Liver (tissue), 9 donors: ENCODE results near the gene CAVIN1. TPM values are rescaled to one million over a fixed set of nuclear protein-coding genes. Genes with fewer than 3 reads are reported as not detected.

Experiments used
- DNase-seq: peaks from one replicate; pipeline ENCODE4 v3.0.0-alpha.2; 2017; ENCODE audit warnings: low spot score
- H3K27ac ChIP-seq, 2 donors: one replicate each; pipeline ENCODE4 v1.7.0; 2013; ENCODE audit warnings: inconsistent platforms in 2 of 2, low read length in 2 of 2, control low read depth in 1 of 2, low read depth in 1 of 2, mild to moderate bottlenecking in 1 of 2
- H3K27me3 ChIP-seq, 4 donors: one replicate each; pipeline versions ENCODE4 v1.6.1 to v1.7.0; 2013; ENCODE audit warnings: low read length in 3 of 4, inconsistent platforms in 1 of 4, mild to moderate bottlenecking in 1 of 4, moderate library complexity in 1 of 4; ENCODE audit not compliant: control insufficient read depth in 4 of 4, insufficient read depth in 4 of 4
- H3K36me3 ChIP-seq, 4 donors: one replicate each; pipeline versions ENCODE4 v1.6.1 to v1.7.0; 2013; ENCODE audit warnings: low read length in 3 of 4, mild to moderate bottlenecking in 3 of 4, low read depth in 1 of 4, moderate library complexity in 1 of 4; ENCODE audit not compliant: control insufficient read depth in 4 of 4, insufficient read depth in 3 of 4
- H3K4me1 ChIP-seq, 4 donors: one replicate each; pipeline versions ENCODE4 v1.6.1 to v1.7.0; 2013; ENCODE audit warnings: low read length in 3 of 4, mild to moderate bottlenecking in 3 of 4, moderate library complexity in 1 of 4; ENCODE audit not compliant: control insufficient read depth in 4 of 4, insufficient read depth in 4 of 4
- H3K4me3 ChIP-seq, 3 donors: one replicate each; pipeline versions ENCODE4 v1.6.1 to v1.7.0; 2013; ENCODE audit warnings: low read length in 3 of 3, control low read depth in 1 of 3, low read depth in 1 of 3, mild to moderate bottlenecking in 1 of 3
- H3K9ac ChIP-seq, 2 donors: one replicate each; pipeline ENCODE4 v1.7.0; 2013; ENCODE audit warnings: low read length in 2 of 2, mild to moderate bottlenecking in 2 of 2, moderate library complexity in 2 of 2, control low read depth in 1 of 2, low read depth in 1 of 2
- H3K9me3 ChIP-seq, 4 donors: one replicate each; pipeline versions ENCODE4 v1.6.1 to v1.7.0; 2013; ENCODE audit warnings: low read length in 3 of 4; ENCODE audit not compliant: control insufficient read depth in 4 of 4
- ATF3 ChIP-seq: IDR thresholded peaks from 2 replicates; pipeline ENCODE4 v1.6.1; 2016; ENCODE audit warnings: antibody characterized with exemption
- EGR1 ChIP-seq, 2 donors: IDR thresholded peaks; 2 replicates each; pipeline ENCODE4 v1.6.1; 2016 to 2018; ENCODE audit warnings: antibody characterized with exemption in 2 of 2, low read depth in 2 of 2
- FOXA1 ChIP-seq: IDR thresholded peaks from 2 replicates; pipeline ENCODE4 v1.6.1; 2016; ENCODE audit warnings: antibody characterized with exemption
- FOXA2 ChIP-seq: IDR thresholded peaks from 2 replicates; pipeline ENCODE4 v1.6.1; 2016; ENCODE audit warnings: antibody characterized with exemption
- GABPA ChIP-seq, 2 donors: IDR thresholded peaks in 1 of 2; conservative IDR thresholded peaks in 1 of 2; 2 replicates each; pipeline ENCODE4 v1.6.1; 2016; ENCODE audit warnings: antibody characterized with exemption in 2 of 2, mild to moderate bottlenecking in 1 of 2, moderate library complexity in 1 of 2
- HNF4A ChIP-seq, 2 donors: conservative IDR thresholded peaks; 2 replicates each; pipeline ENCODE4 v1.6.1; 2016; ENCODE audit warnings: antibody characterized with exemption in 2 of 2, mild to moderate bottlenecking in 2 of 2
- HNF4G ChIP-seq: IDR thresholded peaks from 2 replicates; pipeline ENCODE4 v1.6.1; 2016; ENCODE audit warnings: antibody characterized with exemption
- JUND ChIP-seq, 2 donors: IDR thresholded peaks; 2 replicates each; pipeline ENCODE4 v1.6.1; 2016; ENCODE audit warnings: antibody characterized with exemption in 2 of 2
- NR2F2 ChIP-seq: IDR thresholded peaks from 2 replicates; pipeline ENCODE4 v1.6.1; 2016; ENCODE audit warnings: antibody characterized with exemption
- RAD21 ChIP-seq, 2 donors: IDR thresholded peaks; 2 replicates each; pipeline ENCODE4 v1.6.1; 2016; ENCODE audit warnings: antibody characterized with exemption in 2 of 2, mild to moderate bottlenecking in 2 of 2
- REST ChIP-seq: IDR thresholded peaks from 2 replicates; pipeline ENCODE4 v1.6.1; 2016; ENCODE audit warnings: antibody characterized with exemption, mild to moderate bottlenecking
- RXRA ChIP-seq, 2 donors: IDR thresholded peaks; 2 replicates each; pipeline ENCODE4 v1.6.1; 2017 to 2018; ENCODE audit warnings: antibody characterized with exemption in 2 of 2, mild to moderate bottlenecking in 1 of 2
- SP1 ChIP-seq: IDR thresholded peaks from 2 replicates; pipeline ENCODE4 v1.6.1; 2018; ENCODE audit warnings: antibody characterized with exemption, mild to moderate bottlenecking
- TAF1 ChIP-seq: conservative IDR thresholded peaks from 2 replicates; pipeline ENCODE4 v1.6.1; 2016; ENCODE audit warnings: antibody characterized with exemption, mild to moderate bottlenecking
- YY1 ChIP-seq: IDR thresholded peaks from 2 replicates; pipeline ENCODE4 v1.6.1; 2016; ENCODE audit warnings: antibody characterized with exemption, mild to moderate bottlenecking
- WGBS: extraction: QIAGEN DNeasy Blood & Tissue Kit; methylation state at CpG from one replicate; pipeline ENCODE4 v1.1.7; 2013; 5-methylcytosine and 5-hydroxymethylcytosine counted together
- polyA plus RNA-seq, 2 donors: library from polyadenylated mRNA; stranded (reverse) in 1 of 2; unstranded in 1 of 2; fragments of 200-250 nt in 1 of 2; fragments of >200 nt in 1 of 2; fragmentation: Nextera tagmentation in 1 of 2; extraction: Ambion mirVana in 1 of 2; gene quantifications; one replicate each; pipeline versions ENCODE4 v1.2.1 to v1.2.3, GENCODE V29; 2013 to 2015
- total RNA-seq, 2 donors: library from RNA; depleted of rRNA; stranded (reverse); fragments of >200 nt; gene quantifications; one replicate each; pipeline ENCODE4 v1.2.3, GENCODE V29; 2014
- TF ChIP-seq, protein P1 (sequence below): IDR thresholded peaks from 2 replicates; pipeline ENCODE4 v1.6.1; 2016; ENCODE audit warnings: antibody characterized with exemption
- TF ChIP-seq, protein P2 (sequence below): IDR thresholded peaks from 2 replicates; pipeline ENCODE4 v1.6.1; 2016; ENCODE audit warnings: antibody characterized with exemption
- TF ChIP-seq, protein P3 (sequence below): fragments of 150-350 bp; IDR thresholded peaks from 2 replicates; pipeline ENCODE4 v1.5.1; 2017; ENCODE audit warnings: improper control_type of control experiment, low read depth, low read length; ENCODE audit not compliant: missing input control
- donor health status: healthy.
- donor health status: healthy.
- donor health status: healthy.
- donor health status: healthy.
- donor health status: healthy.

Gene CAVIN1
- total and polyA plus RNA-seq, 4 donors: 6.5 to 27.0 (median 14.4) TPM

DNA sequence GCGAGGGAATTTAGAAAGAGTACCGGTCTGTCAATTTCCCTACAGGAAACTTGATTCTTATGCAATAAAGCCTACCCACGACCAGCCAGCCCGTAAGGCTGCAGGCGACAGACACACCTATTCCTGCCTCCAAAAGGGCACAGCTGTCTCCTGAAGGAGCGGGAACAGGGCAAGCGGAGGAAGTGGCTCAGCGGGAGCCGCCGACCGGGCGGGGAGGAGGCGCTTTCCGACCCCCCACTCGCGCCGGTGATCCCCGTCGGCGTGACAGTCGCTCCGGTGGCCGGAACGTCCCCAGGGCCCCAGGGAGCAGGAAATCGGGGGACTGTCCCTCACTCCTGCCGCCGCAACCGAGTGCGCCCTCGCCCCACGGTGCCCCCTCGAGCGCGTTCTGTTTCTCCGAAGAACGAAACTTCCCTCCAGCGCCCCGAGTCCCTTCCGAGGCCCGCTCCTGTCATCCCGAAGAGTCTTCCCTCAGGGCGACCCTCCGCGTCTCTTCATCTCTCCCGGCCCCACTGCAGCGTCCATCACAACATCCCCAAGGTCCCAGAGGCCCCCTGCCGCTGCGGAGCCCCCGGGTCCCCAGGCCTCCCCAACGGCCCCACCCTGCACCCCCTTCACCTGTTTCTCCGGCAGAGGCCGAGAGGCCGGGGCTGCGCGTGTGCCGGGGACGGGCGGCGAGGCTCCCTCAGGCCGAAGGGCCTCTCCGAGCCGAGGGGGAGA, 35.2 kb downstream of the CAVIN1 start:
- Histone ChIP-seq H3K9me3 (no peaks in the 10 kb centered on the region), H3K27me3 (no peaks in the 10 kb centered on the region), H3K36me3 (peaks cover 0 to 3% (median 0%) of the 10 kb centered on the region in 4 donors), H3K9ac (peak overlapping the region; percentile 97 to 98), H3K4me1 (peaks cover 11 to 28% (median 20%) of the 10 kb centered on the region in 4 donors), H3K27ac (peak overlapping the region; percentile 95 to 99), H3K4me3 (peak overlapping the region; percentile 86 to 99 (median 95))
- peak; percentile 42 for DNase-seq
- under 1% methylated on average over 62 of the region's 62 CpGs for WGBS
- TF ChIP-seq TAF1: peak; percentile 62
- TF ChIP-seq HNF4G: no peak

GRCh38 chr17:42386777-42387657, 36.0 kb downstream of the CAVIN1 start:
- peaks cover 11 to 32% (median 24%) of the 10 kb centered on the region in 4 donors for H3K4me1 ChIP-seq

More at GRCh38 chr17:42386777-42387657, 36.0 kb downstream of the CAVIN1 start:
- Histone ChIP-seq H3K4me3 (peak overlapping the region; percentile 86 to 99 (median 95)), H3K9ac (peak overlapping the region; percentile 97 to 98), H3K27ac (peak overlapping the region; percentile 95 to 99), H3K36me3 (peaks cover 0 to 3% (median 0%) of the 10 kb centered on the region in 4 donors), H3K9me3 (no peaks in the 10 kb centered on the region), H3K27me3 (no peaks in the 10 kb centered on the region)
- no peak for DNase-seq
- TF ChIP-seq HNF4G (no peak), HNF4A (conservative IDR thresholded peaks at IDR 0.05) (peak; percentile 49 to 69), TAF1 (peak; percentile 69), NR2F2 (no peak), GABPA (IDR thresholded peaks at IDR 0.05 in 1 of 2, conservative IDR thresholded peaks at IDR 0.05 in 1 of 2) (peak in 1 of 2 donors; percentile 49), REST (peak; percentile 86), RAD21 (IDR thresholded peaks at IDR 0.05) (peak; percentile 39 to 44), FOXA1 (peak; percentile 30), YY1 (peak; percentile 68), ATF3 (no peak), JUND (IDR thresholded peaks at IDR 0.05) (peak; percentile 73 to 77), SP1 (peak; percentile 52), FOXA2 (peak; percentile 51), RXRA (IDR thresholded peaks at IDR 0.05) (peak; percentile 59 to 79), EGR1 (IDR thresholded peaks at IDR 0.05; ENCODE audit: low read depth in 2 of 2) (peak; percentile 74 to 87)
- TF ChIP-seq, protein P1, sequence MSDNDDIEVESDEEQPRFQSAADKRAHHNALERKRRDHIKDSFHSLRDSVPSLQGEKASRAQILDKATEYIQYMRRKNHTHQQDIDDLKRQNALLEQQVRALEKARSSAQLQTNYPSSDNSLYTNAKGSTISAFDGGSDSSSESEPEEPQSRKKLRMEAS: peak; percentile 92
- TF ChIP-seq, protein P2, sequence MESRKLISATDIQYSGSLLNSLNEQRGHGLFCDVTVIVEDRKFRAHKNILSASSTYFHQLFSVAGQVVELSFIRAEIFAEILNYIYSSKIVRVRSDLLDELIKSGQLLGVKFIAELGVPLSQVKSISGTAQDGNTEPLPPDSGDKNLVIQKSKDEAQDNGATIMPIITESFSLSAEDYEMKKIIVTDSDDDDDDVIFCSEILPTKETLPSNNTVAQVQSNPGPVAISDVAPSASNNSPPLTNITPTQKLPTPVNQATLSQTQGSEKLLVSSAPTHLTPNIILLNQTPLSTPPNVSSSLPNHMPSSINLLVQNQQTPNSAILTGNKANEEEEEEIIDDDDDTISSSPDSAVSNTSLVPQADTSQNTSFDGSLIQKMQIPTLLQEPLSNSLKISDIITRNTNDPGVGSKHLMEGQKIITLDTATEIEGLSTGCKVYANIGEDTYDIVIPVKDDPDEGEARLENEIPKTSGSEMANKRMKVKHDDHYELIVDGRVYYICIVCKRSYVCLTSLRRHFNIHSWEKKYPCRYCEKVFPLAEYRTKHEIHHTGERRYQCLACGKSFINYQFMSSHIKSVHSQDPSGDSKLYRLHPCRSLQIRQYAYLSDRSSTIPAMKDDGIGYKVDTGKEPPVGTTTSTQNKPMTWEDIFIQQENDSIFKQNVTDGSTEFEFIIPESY: peak; percentile 94
- TF ChIP-seq, protein P3, sequence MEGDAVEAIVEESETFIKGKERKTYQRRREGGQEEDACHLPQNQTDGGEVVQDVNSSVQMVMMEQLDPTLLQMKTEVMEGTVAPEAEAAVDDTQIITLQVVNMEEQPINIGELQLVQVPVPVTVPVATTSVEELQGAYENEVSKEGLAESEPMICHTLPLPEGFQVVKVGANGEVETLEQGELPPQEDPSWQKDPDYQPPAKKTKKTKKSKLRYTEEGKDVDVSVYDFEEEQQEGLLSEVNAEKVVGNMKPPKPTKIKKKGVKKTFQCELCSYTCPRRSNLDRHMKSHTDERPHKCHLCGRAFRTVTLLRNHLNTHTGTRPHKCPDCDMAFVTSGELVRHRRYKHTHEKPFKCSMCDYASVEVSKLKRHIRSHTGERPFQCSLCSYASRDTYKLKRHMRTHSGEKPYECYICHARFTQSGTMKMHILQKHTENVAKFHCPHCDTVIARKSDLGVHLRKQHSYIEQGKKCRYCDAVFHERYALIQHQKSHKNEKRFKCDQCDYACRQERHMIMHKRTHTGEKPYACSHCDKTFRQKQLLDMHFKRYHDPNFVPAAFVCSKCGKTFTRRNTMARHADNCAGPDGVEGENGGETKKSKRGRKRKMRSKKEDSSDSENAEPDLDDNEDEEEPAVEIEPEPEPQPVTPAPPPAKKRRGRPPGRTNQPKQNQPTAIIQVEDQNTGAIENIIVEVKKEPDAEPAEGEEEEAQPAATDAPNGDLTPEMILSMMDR: no peak
- WGBS: under 1% methylated on average over 8 of the region's 8 CpGs
